Measurements from ENCODE around the gene PPP1R1B.

GRCh38 chr17:39628655-39629493 is 2.1 kb downstream of the PPP1R1B start:
- TF ChIP-seq, protein P1, sequence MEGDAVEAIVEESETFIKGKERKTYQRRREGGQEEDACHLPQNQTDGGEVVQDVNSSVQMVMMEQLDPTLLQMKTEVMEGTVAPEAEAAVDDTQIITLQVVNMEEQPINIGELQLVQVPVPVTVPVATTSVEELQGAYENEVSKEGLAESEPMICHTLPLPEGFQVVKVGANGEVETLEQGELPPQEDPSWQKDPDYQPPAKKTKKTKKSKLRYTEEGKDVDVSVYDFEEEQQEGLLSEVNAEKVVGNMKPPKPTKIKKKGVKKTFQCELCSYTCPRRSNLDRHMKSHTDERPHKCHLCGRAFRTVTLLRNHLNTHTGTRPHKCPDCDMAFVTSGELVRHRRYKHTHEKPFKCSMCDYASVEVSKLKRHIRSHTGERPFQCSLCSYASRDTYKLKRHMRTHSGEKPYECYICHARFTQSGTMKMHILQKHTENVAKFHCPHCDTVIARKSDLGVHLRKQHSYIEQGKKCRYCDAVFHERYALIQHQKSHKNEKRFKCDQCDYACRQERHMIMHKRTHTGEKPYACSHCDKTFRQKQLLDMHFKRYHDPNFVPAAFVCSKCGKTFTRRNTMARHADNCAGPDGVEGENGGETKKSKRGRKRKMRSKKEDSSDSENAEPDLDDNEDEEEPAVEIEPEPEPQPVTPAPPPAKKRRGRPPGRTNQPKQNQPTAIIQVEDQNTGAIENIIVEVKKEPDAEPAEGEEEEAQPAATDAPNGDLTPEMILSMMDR (optimal IDR thresholded peaks at IDR 0.05 in 1 of 3, IDR thresholded peaks at IDR 0.05 in 1 of 3, conservative IDR thresholded peaks at IDR 0.05 in 1 of 3; ENCODE audit: extremely low read depth in 1 of 3, insufficient read depth in 2 of 3, low read length in 3 of 3), result no peak
- TF ChIP-seq EZH2 (IDR thresholded peaks at IDR 0.05; ENCODE audit: low read length), result no peak
